GM12878 (cell line): ENCODE results near the gene ABHD17C.

Source experiments
- BHLHE40 ChIP-seq, 2 experiments: fragments of 450-650 bp in 1 of 2; IDR thresholded peaks; 2 replicates each; pipeline ENCODE4 v1.6.1; 2011 to 2017; ENCODE audit warnings: low read depth in 2 of 2, borderline replicate concordance in 1 of 2, improper control_type of control experiment in 1 of 2, low read length in 1 of 2, mild to moderate bottlenecking in 1 of 2
- CBX3 ChIP-seq: fragments of 200-600 bp; sonication (generic); IDR thresholded peaks from 2 replicates; pipeline ENCODE4 v1.6.1; 2016; ENCODE audit warnings: low read depth, borderline replicate concordance
- CHD1 ChIP-seq: IDR thresholded peaks from 2 replicates; pipeline ENCODE4 v1.6.1; 2012; ENCODE audit warnings: low read depth, low read length, improper control_type of control experiment
- CHD4 ChIP-seq: fragments of 200-600 bp; sonication (generic); IDR thresholded peaks from 2 replicates; pipeline ENCODE4 v1.6.1; 2016; ENCODE audit warnings: mild to moderate bottlenecking
- FOS ChIP-seq: IDR thresholded peaks from 3 replicates; pipeline ENCODE4 v1.6.1; 2011; ENCODE audit warnings: borderline replicate concordance; ENCODE audit not compliant: insufficient read length; ENCODE audit errors: extremely low read depth
- GABPA ChIP-seq: IDR thresholded peaks from 2 replicates; pipeline ENCODE4 v1.6.1; 2014; ENCODE audit warnings: antibody characterized with exemption, low read depth, mild to moderate bottlenecking, inconsistent platforms
- KDM1A ChIP-seq: fragments of 200-600 bp; sonication (generic); IDR thresholded peaks from 2 replicates; pipeline ENCODE4 v1.6.1; 2016; ENCODE audit warnings: borderline replicate concordance
- MTA3 ChIP-seq: IDR thresholded peaks from 2 replicates; pipeline ENCODE4 v1.6.1; 2012; ENCODE audit warnings: low read length, inconsistent platforms, borderline replicate concordance
- POLR2A ChIP-seq: IDR thresholded peaks from 2 replicates; pipeline ENCODE4 v1.6.1; 2011; ENCODE audit warnings: low read depth, mild to moderate bottlenecking, low read length
- SPI1 ChIP-seq: IDR thresholded peaks from 2 replicates; pipeline ENCODE4 v1.6.1; 2011; ENCODE audit warnings: low read depth, mild to moderate bottlenecking, low read length, moderate library complexity, borderline replicate concordance; ENCODE audit not compliant: insufficient read depth
- SREBF1 ChIP-seq: IDR thresholded peaks from 2 replicates; pipeline ENCODE4 v1.6.1; 2012; ENCODE audit warnings: mild to moderate bottlenecking, low read length
- ZNF274 ChIP-seq: IDR thresholded peaks from one replicate; pipeline ENCODE4 v1.8.0; 2011; ENCODE audit not compliant: insufficient read length, insufficient read depth
- TF ChIP-seq, protein P1 (sequence below): IDR thresholded peaks from 2 replicates; pipeline ENCODE4 v1.6.1; 2011; ENCODE audit warnings: low read depth, mild to moderate bottlenecking, low read length, moderate library complexity, borderline replicate concordance; ENCODE audit errors: extremely low read depth
- TF ChIP-seq, protein P2 (sequence below), 3 experiments: IDR thresholded peaks in 2 of 3; conservative IDR thresholded peaks in 1 of 3; 2 replicates each; pipeline ENCODE4 v1.5.1; 2011; ENCODE audit warnings: low read depth in 3 of 3, low read length in 3 of 3, mild to moderate bottlenecking in 3 of 3, control low read depth in 2 of 3, moderate library complexity in 2 of 3, inconsistent platforms in 1 of 3, mixed read lengths in 1 of 3; ENCODE audit not compliant: control insufficient read depth in 2 of 3, insufficient read depth in 1 of 3; ENCODE audit errors: extremely low read depth in 1 of 3

DNA sequence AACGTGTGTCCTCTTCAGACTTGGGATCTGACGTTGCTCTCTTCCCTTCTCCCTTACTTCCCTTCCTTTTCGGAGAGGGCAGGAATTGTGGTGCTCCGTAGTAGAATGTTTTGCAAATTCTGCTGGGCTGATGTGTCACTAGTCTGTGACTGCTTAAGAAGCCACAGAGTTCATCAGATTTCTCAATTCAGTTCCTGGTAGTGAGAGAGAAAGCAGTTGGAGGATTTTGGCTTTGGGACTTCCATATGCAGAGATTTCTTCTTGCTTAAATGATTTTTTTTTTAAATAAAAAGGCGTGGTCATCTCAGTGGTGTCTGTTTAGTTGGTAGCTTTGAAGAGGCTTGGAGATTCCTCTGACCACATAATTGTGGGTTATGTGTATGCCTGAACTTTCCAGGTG lies 94.2 kb downstream of the ABHD17C start:
- no peak for TF ChIP-seq CHD1
- no peak for TF ChIP-seq SREBF1
- TF ChIP-seq CBX3: no peak
- TF ChIP-seq POLR2A: no peak
- no peak for TF ChIP-seq SPI1
- no peak for TF ChIP-seq BHLHE40 (IDR thresholded peaks at IDR 0.05; ENCODE audit: borderline replicate concordance in 1 of 2, low read depth in 2 of 2, low read length in 1 of 2)
- TF ChIP-seq FOS: no peak
- TF ChIP-seq CHD4: no peak
- TF ChIP-seq MTA3: no peak
- TF ChIP-seq, protein P1, sequence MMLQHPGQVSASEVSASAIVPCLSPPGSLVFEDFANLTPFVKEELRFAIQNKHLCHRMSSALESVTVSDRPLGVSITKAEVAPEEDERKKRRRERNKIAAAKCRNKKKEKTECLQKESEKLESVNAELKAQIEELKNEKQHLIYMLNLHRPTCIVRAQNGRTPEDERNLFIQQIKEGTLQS: no peak
- TF ChIP-seq ZNF274: no peak
- TF ChIP-seq, protein P2, sequence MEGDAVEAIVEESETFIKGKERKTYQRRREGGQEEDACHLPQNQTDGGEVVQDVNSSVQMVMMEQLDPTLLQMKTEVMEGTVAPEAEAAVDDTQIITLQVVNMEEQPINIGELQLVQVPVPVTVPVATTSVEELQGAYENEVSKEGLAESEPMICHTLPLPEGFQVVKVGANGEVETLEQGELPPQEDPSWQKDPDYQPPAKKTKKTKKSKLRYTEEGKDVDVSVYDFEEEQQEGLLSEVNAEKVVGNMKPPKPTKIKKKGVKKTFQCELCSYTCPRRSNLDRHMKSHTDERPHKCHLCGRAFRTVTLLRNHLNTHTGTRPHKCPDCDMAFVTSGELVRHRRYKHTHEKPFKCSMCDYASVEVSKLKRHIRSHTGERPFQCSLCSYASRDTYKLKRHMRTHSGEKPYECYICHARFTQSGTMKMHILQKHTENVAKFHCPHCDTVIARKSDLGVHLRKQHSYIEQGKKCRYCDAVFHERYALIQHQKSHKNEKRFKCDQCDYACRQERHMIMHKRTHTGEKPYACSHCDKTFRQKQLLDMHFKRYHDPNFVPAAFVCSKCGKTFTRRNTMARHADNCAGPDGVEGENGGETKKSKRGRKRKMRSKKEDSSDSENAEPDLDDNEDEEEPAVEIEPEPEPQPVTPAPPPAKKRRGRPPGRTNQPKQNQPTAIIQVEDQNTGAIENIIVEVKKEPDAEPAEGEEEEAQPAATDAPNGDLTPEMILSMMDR (IDR thresholded peaks at IDR 0.05 in 2 of 3, conservative IDR thresholded peaks at IDR 0.05 in 1 of 3; ENCODE audit: control insufficient read depth in 2 of 3, extremely low read depth in 1 of 3, insufficient read depth in 1 of 3, low read depth in 3 of 3, low read length in 3 of 3): no peak
- no peak for TF ChIP-seq KDM1A
- no peak for TF ChIP-seq GABPA
